Neural cell (in vitro differentiated cells): ENCODE data around the gene FAM200A.
"Not testable (repeated sequence)": the region's sequence is repeated elsewhere in the genome, so short reads cannot be mapped to it uniquely, and the experiment has no call there.

Source experiments
- EP300 ChIP-seq: fragments of 450-650 bp; conservative IDR thresholded peaks from 2 replicates; pipeline ENCODE4 v1.6.1; 2014; ENCODE audit warnings: antibody characterized with exemption, mild to moderate bottlenecking, moderate library complexity; ENCODE audit not compliant: poor library complexity, severe bottlenecking
- EZH2 ChIP-seq: fragments of 200-600, 300-800 bp; shearing (Covaris generic), sonication (generic); IDR thresholded peaks from 2 replicates; pipeline ENCODE4 v1.6.1; 2014; ENCODE audit warnings: antibody characterized with exemption, low read length, borderline replicate concordance, mild to moderate bottlenecking; ENCODE audit not compliant: insufficient read depth, poor library complexity, severe bottlenecking
- POLR2AphosphoS5 ChIP-seq: IDR thresholded peaks from 2 replicates; pipeline ENCODE4 v1.6.1; 2012
- TF ChIP-seq, protein P1 (sequence below): fragments of 450-650 bp; IDR thresholded peaks from 2 replicates; pipeline ENCODE4 v1.5.1; 2014; ENCODE audit warnings: antibody characterized with exemption, mild to moderate bottlenecking, moderate library complexity; ENCODE audit not compliant: poor library complexity, severe bottlenecking

DNA sequence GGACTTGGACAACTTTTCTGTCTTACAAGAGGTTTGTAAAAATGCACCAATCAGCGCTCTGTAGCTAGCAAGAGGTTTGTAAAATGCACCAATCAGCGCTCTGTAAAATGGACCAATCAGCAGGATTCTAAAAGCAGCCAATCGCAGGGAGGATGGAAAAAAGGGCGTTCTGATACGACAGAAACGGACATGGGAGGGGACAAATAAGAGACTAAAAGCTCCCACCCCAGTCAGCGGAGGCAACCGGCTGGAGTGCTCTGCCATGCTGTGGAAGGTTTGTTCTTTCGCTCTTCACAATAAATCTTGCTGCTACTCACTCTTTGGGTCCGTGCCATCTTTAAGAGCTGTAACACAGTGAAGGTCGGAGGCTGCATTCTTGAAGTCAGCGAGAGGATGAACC, 50.7 kb downstream of the FAM200A start:
- not testable (repeated sequence) for TF ChIP-seq EP300, POLR2AphosphoS5, EZH2
- TF ChIP-seq, protein P1, sequence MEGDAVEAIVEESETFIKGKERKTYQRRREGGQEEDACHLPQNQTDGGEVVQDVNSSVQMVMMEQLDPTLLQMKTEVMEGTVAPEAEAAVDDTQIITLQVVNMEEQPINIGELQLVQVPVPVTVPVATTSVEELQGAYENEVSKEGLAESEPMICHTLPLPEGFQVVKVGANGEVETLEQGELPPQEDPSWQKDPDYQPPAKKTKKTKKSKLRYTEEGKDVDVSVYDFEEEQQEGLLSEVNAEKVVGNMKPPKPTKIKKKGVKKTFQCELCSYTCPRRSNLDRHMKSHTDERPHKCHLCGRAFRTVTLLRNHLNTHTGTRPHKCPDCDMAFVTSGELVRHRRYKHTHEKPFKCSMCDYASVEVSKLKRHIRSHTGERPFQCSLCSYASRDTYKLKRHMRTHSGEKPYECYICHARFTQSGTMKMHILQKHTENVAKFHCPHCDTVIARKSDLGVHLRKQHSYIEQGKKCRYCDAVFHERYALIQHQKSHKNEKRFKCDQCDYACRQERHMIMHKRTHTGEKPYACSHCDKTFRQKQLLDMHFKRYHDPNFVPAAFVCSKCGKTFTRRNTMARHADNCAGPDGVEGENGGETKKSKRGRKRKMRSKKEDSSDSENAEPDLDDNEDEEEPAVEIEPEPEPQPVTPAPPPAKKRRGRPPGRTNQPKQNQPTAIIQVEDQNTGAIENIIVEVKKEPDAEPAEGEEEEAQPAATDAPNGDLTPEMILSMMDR, result not testable (repeated sequence)
